Astrocyte of the cerebellum (primary cell): ENCODE measurements around the gene SVBP.

ENCODE experiments used
- DNase-seq: peaks from one replicate; pipeline ENCODE4 v3.0.0-alpha.2; 2011; ENCODE audit warnings: low read depth
- H3K4me3 ChIP-seq: 2 replicates; pipeline ENCODE4 v1.5.1; 2011; ENCODE audit warnings: mild to moderate bottlenecking, low read depth, low read length, moderate library complexity
- CTCF ChIP-seq: IDR thresholded peaks from 2 replicates; pipeline ENCODE4 v1.5.1; 2012; ENCODE audit warnings: low read length, low read depth, moderate library complexity, mild to moderate bottlenecking; ENCODE audit errors: missing control alignments
- in situ Hi-C: cut with HindIII; loops from 2 replicates; pipeline ENCODE4 v1.10.0; 2017; ENCODE audit warnings: low sequenced_read_pairs

Gene SVBP

GRCh38 chr1:42852608-42852980 is 35.4 kb upstream of the SVBP start:
- in situ Hi-C loops, result no loop called here
- DNase-seq, result no peak
- TF ChIP-seq CTCF, result no peak
- no peak overlapping the region for H3K4me3 ChIP-seq

- no peak for DNase-seq
- no peak overlapping the region for H3K4me3 ChIP-seq
- in situ Hi-C loops, result no loop called here
- TF ChIP-seq CTCF, result no peak
These were observed 34.9 kb upstream of the SVBP start for GRCh38 chr1:42851960-42852607.

- in situ Hi-C loops, result no loop called here
- no peak for TF ChIP-seq CTCF
- no peak for DNase-seq
- H3K4me3 ChIP-seq, result no peak overlapping the region
These were observed 34.2 kb upstream of the SVBP start for GRCh38 chr1:42851420-42851819.

- in situ Hi-C loops, result no loop called here
- no peak for DNase-seq
- H3K4me3 ChIP-seq, result no peak overlapping the region
- TF ChIP-seq CTCF, result no peak
These were observed 32.7 kb upstream of the SVBP start for GRCh38 chr1:42849944-42850343.

GRCh38 chr1:42848823-42849537 is 31.8 kb upstream of the SVBP start:
- no peak for DNase-seq
- no peak for TF ChIP-seq CTCF
- no peak overlapping the region for H3K4me3 ChIP-seq
- in situ Hi-C loops, result no loop called here

- in situ Hi-C loops, result no loop called here
- H3K4me3 ChIP-seq, result no peak overlapping the region
- no peak for TF ChIP-seq CTCF
- DNase-seq, result no peak
These were observed 30.7 kb upstream of the SVBP start for GRCh38 chr1:42847721-42848460.
